HepG2 (cell line): ENCODE measurements around the gene PDZD7. TPM values are rescaled to one million over a fixed set of nuclear protein-coding genes. Genes with fewer than 3 reads are reported as not detected.

ENCODE experiments used
- ATAC-seq: fragments of 200-7000 bp; cut with Tn5 transposase; 3 replicates; pipeline ENCODE4 v1.9.1; 2020; ENCODE audit warnings: mild to moderate bottlenecking, moderate library complexity
- BruUV-seq: library from RNA; stranded (reverse); fragments of 400-500 nt; replicated peaks from 2 replicates; lab custom pipeline; 2021; lab: Mats Ljungman, UMichigan
- CTCF ChIA-PET: fragments of 300-600 bp; formaldehyde crosslinking; extraction: SDS; loops from one replicate; lab custom pipeline; 2021; ENCODE audit warnings: low total read pairs, inconsistent platforms, low intra/inter-chr PET ratio; lab: Yijun Ruan, JAX
- POLR2A ChIA-PET: fragments of 350-600 bp; sonication (Branson Sonifier 250); formaldehyde crosslinking; loops from one replicate; lab custom pipeline; 2020; ENCODE audit warnings: antibody characterized with exemption, inconsistent platforms; lab: Yijun Ruan, JAX
- DNase-seq: peaks from one replicate; pipeline ENCODE4 v3.0.0-alpha.2; 2015; ENCODE audit warnings: low spot score
- FAIRE-seq: peaks from 3 replicates; lab custom pipeline; 2011; peaks lifted over from hg19 to GRCh38; lab: Jason Lieb, UNC
- H2AFZ ChIP-seq: one replicate; pipeline ENCODE4 v1.6.1; 2011; ENCODE audit warnings: low read length, inconsistent platforms
- H3K27ac ChIP-seq: fragments of 300-600 bp; 3 replicates; pipeline ENCODE4 v1.8.0; 2011; ENCODE audit warnings: mixed run types, mild to moderate bottlenecking, mixed read lengths, low read length, inconsistent platforms; ENCODE audit not compliant: insufficient read depth; ENCODE audit errors: extremely low read length
- H3K27me3 ChIP-seq, 2 experiments: fragments of 200-600 bp in 1 of 2; 2 replicates in 1 of 2; 3 replicates in 1 of 2; pipeline versions ENCODE4 v1.6.0 to v1.8.0; 2011; ENCODE audit warnings: low read length in 2 of 2, mild to moderate bottlenecking in 2 of 2, moderate library complexity in 2 of 2, inconsistent platforms in 1 of 2; ENCODE audit not compliant: insufficient read depth in 2 of 2, control insufficient read depth in 1 of 2
- H3K36me3 ChIP-seq, 2 experiments: fragments of 200-600 bp in 1 of 2; replicated peaks in 1 of 2; 2 replicates in 1 of 2; 3 replicates in 1 of 2; pipeline versions ENCODE4 v1.5.1 to v1.8.0; 2011; ENCODE audit warnings: low read length in 2 of 2, inconsistent platforms in 1 of 2; ENCODE audit not compliant: insufficient read depth in 2 of 2, control insufficient read depth in 1 of 2
- H3K4me1 ChIP-seq: 2 replicates; pipeline ENCODE4 v1.5.1; 2012; ENCODE audit warnings: low read length, inconsistent platforms; ENCODE audit not compliant: insufficient read depth
- H3K4me2 ChIP-seq: 2 replicates; pipeline ENCODE4 v1.6.0; 2011; ENCODE audit warnings: low read depth, low read length, inconsistent platforms
- H3K4me3 ChIP-seq, 3 experiments: fragments of 200-600 bp in 1 of 3; sonication (generic), shearing (Covaris generic) in 1 of 3; replicated peaks in 1 of 3; 2 replicates each; pipeline ENCODE4 v1.5.1; 2011 to 2016; ENCODE audit warnings: low read length in 3 of 3, inconsistent platforms in 2 of 3, low read depth in 2 of 3, mild to moderate bottlenecking in 2 of 3, control low read depth in 1 of 3, mixed read lengths in 1 of 3; ENCODE audit not compliant: insufficient read depth in 1 of 3
- H3K79me2 ChIP-seq: one replicate; pipeline ENCODE4 v1.6.1; 2011; ENCODE audit warnings: low read length, inconsistent platforms; ENCODE audit not compliant: insufficient read depth
- H3K9ac ChIP-seq: 2 replicates; pipeline ENCODE4 v1.6.0; 2011; ENCODE audit warnings: mild to moderate bottlenecking, low read depth, low read length, inconsistent platforms; ENCODE audit not compliant: insufficient read depth
- H3K9me3 ChIP-seq: 2 replicates; pipeline ENCODE4 v1.5.1; 2012; ENCODE audit warnings: mild to moderate bottlenecking, low read length
- H4K20me1 ChIP-seq: 2 replicates; pipeline ENCODE4 v1.6.0; 2011; ENCODE audit warnings: inconsistent platforms, mild to moderate bottlenecking, low read length, moderate library complexity; ENCODE audit not compliant: insufficient read depth
- DPF2 ChIP-seq: sonication (generic); formaldehyde crosslinking; IDR thresholded peaks from 2 replicates; pipeline ENCODE4 v1.4.0; 2020; ENCODE audit warnings: mild to moderate bottlenecking, low read depth, missing genetic modification reagents, borderline replicate concordance
- FOXA3 ChIP-seq: IDR thresholded peaks from 2 replicates; pipeline ENCODE4 v1.6.1; 2016; ENCODE audit warnings: missing genetic modification reagents, missing compliant biosample characterization
- FOXK1 ChIP-seq: sonication (generic); formaldehyde crosslinking; IDR thresholded peaks from 2 replicates; pipeline ENCODE4 v1.4.0; 2020; ENCODE audit warnings: low read depth, missing genetic modification reagents, borderline replicate concordance
- MED1 ChIP-seq: sonication (generic); formaldehyde crosslinking; IDR thresholded peaks from 2 replicates; pipeline ENCODE4 v1.4.0; 2020; ENCODE audit warnings: missing genetic modification reagents
- MTA1 ChIP-seq: sonication (generic); formaldehyde crosslinking; IDR thresholded peaks from 2 replicates; pipeline ENCODE4 v1.4.0; 2020; ENCODE audit warnings: missing genetic modification reagents, mild to moderate bottlenecking, borderline replicate concordance
- SOX6 ChIP-seq, 2 experiments: fragments of 450-650 bp in 1 of 2; sonication (generic) in 1 of 2; formaldehyde crosslinking in 1 of 2; IDR thresholded peaks; 2 replicates each; pipeline versions ENCODE4 v1.4.0 to v1.6.1; 2017 to 2020; ENCODE audit warnings: antibody characterized with exemption in 1 of 2, mild to moderate bottlenecking in 1 of 2, missing genetic modification reagents in 1 of 2
- XRCC5 ChIP-seq: fragments of 200-400 bp; formaldehyde crosslinking; optimal IDR thresholded peaks from 2 replicates; pipeline ENCODE3; 2017; ENCODE audit warnings: mild to moderate bottlenecking, low read length
- ZBTB42 ChIP-seq: sonication (generic); formaldehyde crosslinking; IDR thresholded peaks from 2 replicates; pipeline ENCODE4 v1.5.0; 2020; ENCODE audit warnings: mild to moderate bottlenecking, missing genetic modification reagents
- ZBTB7A ChIP-seq: sonication (generic); formaldehyde crosslinking; IDR thresholded peaks from 2 replicates; pipeline ENCODE4 v1.8.0; 2022; ENCODE audit warnings: mild to moderate bottlenecking, missing genetic modification reagents
- ZNF879 ChIP-seq: sonication (generic); formaldehyde crosslinking; IDR thresholded peaks from 2 replicates; pipeline ENCODE4 v1.8.1; 2023; ENCODE audit warnings: missing genetic modification reagents
- WGBS: methylation state at CpG from one replicate; pipeline ENCODE4 v1.1.6; 2017; ENCODE audit warnings: low lambda C conversion rate; 5-methylcytosine and 5-hydroxymethylcytosine counted together
- in situ Hi-C: cut with HindIII; loops from 2 replicates; pipeline ENCODE4 v1.10.0; 2017; ENCODE audit warnings: low pct_unique_long_range_greater_than_20kb; ENCODE audit not compliant: extremely low pct_ligation_motif_present
- intact Hi-C: fragments of 100-400 bp; cut with micrococcal nuclease; formaldehyde crosslinking; loops from one replicate; pipeline ENCODE4 v1.10.0; 2022; ENCODE audit not compliant: unreplicated experiment
- polyA plus RNA-seq, 8 experiments: library from polyadenylated mRNA; depleted of rRNA in 3 of 8; stranded (reverse) in 7 of 8; unstranded in 1 of 8; fragments of >200 nt; fragmentation: Illumina TruSeq in 4 of 8; extraction: Trizol in 4 of 8; gene quantifications; 2 replicates each; pipeline versions ENCODE4 v1.2.1 to v1.2.3, GENCODE V29; 2011 to 2016; ENCODE audit warnings: low read depth in 4 of 8, missing spikeins in 1 of 8, mixed read lengths in 1 of 8; ENCODE audit not compliant: insufficient read depth in 1 of 8
- total RNA-seq, 5 experiments: library from RNA; depleted of rRNA; stranded (reverse); fragments of >200 nt; fragmentation: Illumina TruSeq; extraction: Trizol; gene quantifications; 2 replicates each; pipeline ENCODE4 v1.2.3, GENCODE V29; 2016; ENCODE audit warnings: low read depth in 1 of 5
- TF ChIP-seq, protein P1 (sequence below): sonication (generic); formaldehyde crosslinking; IDR thresholded peaks from 2 replicates; pipeline ENCODE4 v1.4.0; 2020; ENCODE audit warnings: missing genetic modification reagents, borderline replicate concordance
- TF ChIP-seq, protein P2 (sequence below): IDR thresholded peaks from 2 replicates; pipeline ENCODE4 v1.6.1; 2016; ENCODE audit warnings: missing genetic modification reagents, missing compliant biosample characterization
- TF ChIP-seq, protein P3 (sequence below): sonication (generic); formaldehyde crosslinking; IDR thresholded peaks from 2 replicates; pipeline ENCODE4 v1.8.1; 2023; ENCODE audit warnings: mild to moderate bottlenecking, moderate library complexity, missing genetic modification reagents
- TF ChIP-seq, protein P4 (sequence below): sonication (generic); IDR thresholded peaks from 2 replicates; pipeline ENCODE4 v1.6.1; 2016; ENCODE audit warnings: low read depth, borderline replicate concordance
- TF ChIP-seq, protein P5 (sequence below): sonication (generic); formaldehyde crosslinking; IDR thresholded peaks from 2 replicates; pipeline ENCODE4 v1.8.1; 2023; ENCODE audit warnings: mild to moderate bottlenecking, missing genetic modification reagents, borderline replicate concordance

The PDZD7 gene
- total and polyA plus RNA-seq, 2 of the 13 experiments (the other 11 are each of a cell fraction or from before 2014, with no cell fraction given): 0.58 to 0.73 TPM

DNA sequence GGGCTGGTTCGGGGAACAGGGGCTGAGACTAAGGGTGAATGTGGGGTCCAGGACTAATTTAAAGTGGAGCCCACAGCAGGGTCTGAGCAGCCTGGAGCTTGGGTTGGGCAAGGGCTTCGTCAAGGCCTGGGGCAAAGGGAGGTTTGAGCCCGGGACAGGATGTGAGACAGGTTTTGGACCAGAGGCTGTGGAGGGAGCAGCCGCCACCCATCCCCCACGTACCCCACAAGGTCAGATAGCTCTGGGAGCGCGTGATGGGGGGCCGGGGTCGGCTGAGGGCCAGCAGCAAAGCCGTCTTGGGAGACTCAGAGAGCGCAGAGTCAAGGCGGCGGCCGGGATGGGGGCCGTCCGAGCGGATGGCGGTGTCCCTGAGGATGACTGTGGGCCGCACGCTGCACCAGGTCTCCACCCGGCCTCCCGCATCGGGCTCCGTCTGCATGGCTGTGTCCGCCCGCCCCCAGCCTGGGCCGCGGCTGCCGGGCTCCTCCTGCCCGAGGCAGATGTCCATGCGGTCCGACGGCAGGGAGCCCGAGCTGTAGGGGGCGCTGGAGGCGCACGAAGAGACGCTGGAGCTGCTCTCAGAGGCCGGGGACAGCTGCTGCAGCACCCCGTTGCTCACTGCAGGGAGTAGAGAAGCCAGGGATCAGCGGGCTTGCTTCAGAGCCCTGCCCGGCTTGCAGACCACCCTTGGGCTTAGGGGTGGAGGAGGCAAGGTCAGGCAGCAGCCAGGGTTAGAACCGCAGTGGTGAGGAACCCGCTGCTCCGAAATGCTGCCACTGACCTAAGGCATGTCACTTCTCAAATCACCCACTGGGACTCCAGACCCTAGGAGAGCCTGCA lies 12.1 kb downstream of the PDZD7 start (continued):
- TF ChIP-seq, protein P1, sequence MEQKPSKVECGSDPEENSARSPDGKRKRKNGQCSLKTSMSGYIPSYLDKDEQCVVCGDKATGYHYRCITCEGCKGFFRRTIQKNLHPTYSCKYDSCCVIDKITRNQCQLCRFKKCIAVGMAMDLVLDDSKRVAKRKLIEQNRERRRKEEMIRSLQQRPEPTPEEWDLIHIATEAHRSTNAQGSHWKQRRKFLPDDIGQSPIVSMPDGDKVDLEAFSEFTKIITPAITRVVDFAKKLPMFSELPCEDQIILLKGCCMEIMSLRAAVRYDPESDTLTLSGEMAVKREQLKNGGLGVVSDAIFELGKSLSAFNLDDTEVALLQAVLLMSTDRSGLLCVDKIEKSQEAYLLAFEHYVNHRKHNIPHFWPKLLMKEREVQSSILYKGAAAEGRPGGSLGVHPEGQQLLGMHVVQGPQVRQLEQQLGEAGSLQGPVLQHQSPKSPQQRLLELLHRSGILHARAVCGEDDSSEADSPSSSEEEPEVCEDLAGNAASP (CRISPR knock-in tag): 0 out of 2 replicates have a peak, but pooled peaks have one; percentile 43
- TF ChIP-seq, protein P2, sequence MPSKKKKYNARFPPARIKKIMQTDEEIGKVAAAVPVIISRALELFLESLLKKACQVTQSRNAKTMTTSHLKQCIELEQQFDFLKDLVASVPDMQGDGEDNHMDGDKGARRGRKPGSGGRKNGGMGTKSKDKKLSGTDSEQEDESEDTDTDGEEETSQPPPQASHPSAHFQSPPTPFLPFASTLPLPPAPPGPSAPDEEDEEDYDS (CRISPR knock-in tag): peak; percentile 51; the same call in 1 of the 2 replicates
- peak; percentile 79 for TF ChIP-seq XRCC5
- TF ChIP-seq, protein P3, sequence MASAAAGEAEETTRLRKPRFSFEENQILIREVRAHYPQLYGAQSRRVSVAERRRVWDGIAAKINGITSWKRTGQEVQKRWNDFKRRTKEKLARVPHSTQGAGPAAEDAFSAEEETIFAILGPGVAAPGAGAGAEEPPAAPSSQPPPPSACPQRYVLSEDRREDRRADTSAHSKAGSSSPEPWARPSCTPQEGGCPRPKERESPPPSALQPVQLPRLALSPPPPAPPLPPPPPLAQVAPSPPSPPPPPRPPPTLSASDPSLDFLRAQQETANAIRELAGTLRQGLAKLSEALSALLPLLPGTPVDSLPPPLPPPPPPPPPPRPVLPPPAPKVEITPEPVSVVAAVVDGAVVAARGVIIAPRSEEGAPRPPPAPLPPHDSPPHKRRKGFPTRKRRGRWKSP (CRISPR knock-in tag): peak; percentile 26; the same call in 1 of the 2 replicates
- no peak for TF ChIP-seq SOX6 (IDR thresholded peaks at IDR 0.05)
- peak; percentile 63 for TF ChIP-seq SOX6 (CRISPR knock-in tag; IDR thresholded peaks at IDR 0.05)

DNA sequence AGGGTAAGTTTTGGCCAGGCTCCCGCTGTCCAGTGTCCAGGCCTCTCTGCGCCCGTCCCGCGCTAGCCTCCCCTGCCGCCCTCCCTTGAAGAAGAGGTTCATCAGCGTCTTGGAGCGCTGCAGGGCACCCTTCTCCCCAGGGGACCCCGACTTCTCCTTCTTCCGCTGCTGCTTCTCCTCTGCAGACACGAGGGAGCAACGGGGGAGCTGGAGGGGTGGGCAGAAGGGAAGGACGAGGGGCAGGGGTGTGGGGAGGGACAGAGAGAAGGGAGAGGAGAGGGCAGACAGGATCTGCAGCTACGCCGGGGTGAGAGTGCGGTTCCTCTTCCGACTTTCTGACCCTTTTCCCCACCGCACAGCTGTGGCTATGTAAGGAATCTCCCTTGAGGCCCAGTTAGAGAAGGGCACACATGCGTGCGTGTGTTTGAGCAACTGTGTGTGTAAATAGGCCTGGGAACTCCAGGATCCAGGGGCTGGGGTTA lies 12.8 kb downstream of the PDZD7 start:
- intact Hi-C loops (loop anchor here (2.0 kb wide), 1 partner anchor 49 kb away; no protein-coding TSS in a partner anchor), in situ Hi-C loops (no loop called here)
- Histone ChIP-seq H3K4me1 (peaks cover 41% of the 10 kb centered on the region), H3K36me3 (no peaks in the 10 kb centered on the region), H3K27ac (no peak overlapping the region), H4K20me1 (no peaks in the 10 kb centered on the region), H3K27me3 (peaks cover 1 to 13% of the 10 kb centered on the region in 2 experiments; a peak in 2 of 5 replicates), H3K4me3 (peak overlapping the region; percentile 25 to 69 (median 55); a peak in 5 of 6 replicates), H2AFZ (no peak overlapping the region), H3K9ac (peak overlapping the region; percentile 52), H3K79me2 (no peaks in the 10 kb centered on the region), H3K4me2 (peak overlapping the region; percentile 95), H3K9me3 (no peaks in the 10 kb centered on the region)
- ChIA-PET POLR2A (interaction anchor here (0.9 to 6.0 kb wide), 11 partner anchors 10 to 49 kb away, joined by 3 to 56 read pairs (median 5); partner anchors contain the start of genes LZTS2, PDZD7 and SFXN3), CTCF (interaction anchor here (2.1 kb wide), 1 partner anchor 23 kb away, joined by 7 read pairs; no protein-coding TSS in a partner anchor)
- no TSS peak for BruUV-seq
- FAIRE-seq (peak; percentile 26), ATAC-seq (peak; percentile 69), DNase-seq (peak; percentile 68)
- 27% methylated on average over 18 of the region's 20 CpGs for WGBS
- TF ChIP-seq FOXK1 (CRISPR knock-in tag) (0 out of 2 replicates have a peak, but pooled peaks have one; percentile 6), ZBTB42 (CRISPR knock-in tag) (0 out of 2 replicates have a peak, but pooled peaks have one; percentile 25), MTA1 (CRISPR knock-in tag) (0 out of 2 replicates have a peak, but pooled peaks have one; percentile 3), DPF2 (CRISPR knock-in tag) (0 out of 2 replicates have a peak, but pooled peaks have one; percentile 4), MED1 (0 out of 2 replicates have a peak, but pooled peaks have one; percentile 19), FOXA3 (CRISPR knock-in tag) (peak; percentile 58), ZNF879 (CRISPR knock-in tag) (0 out of 2 replicates have a peak, but pooled peaks have one; percentile 36), ZBTB7A (CRISPR knock-in tag) (peak; percentile 39; the same call in 1 of the 2 replicates)
- TF ChIP-seq, protein P4, sequence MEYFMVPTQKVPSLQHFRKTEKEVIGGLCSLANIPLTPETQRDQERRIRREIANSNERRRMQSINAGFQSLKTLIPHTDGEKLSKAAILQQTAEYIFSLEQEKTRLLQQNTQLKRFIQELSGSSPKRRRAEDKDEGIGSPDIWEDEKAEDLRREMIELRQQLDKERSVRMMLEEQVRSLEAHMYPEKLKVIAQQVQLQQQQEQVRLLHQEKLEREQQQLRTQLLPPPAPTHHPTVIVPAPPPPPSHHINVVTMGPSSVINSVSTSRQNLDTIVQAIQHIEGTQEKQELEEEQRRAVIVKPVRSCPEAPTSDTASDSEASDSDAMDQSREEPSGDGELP: peak; percentile 59; the same call in 1 of the 2 replicates
- TF ChIP-seq, protein P5, sequence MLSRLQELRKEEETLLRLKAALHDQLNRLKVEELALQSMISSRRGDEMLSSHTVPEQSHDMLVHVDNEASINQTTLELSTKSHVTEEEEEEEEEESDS (CRISPR knock-in tag): 0 out of 2 replicates have a peak, but pooled peaks have one; percentile 10
